SK-N-SH (cell line): ENCODE data around the gene CRISPLD2. TPM values are rescaled to one million over a fixed set of nuclear protein-coding genes. Genes with fewer than 3 reads are reported as not detected.

Experiments
- CTCF ChIA-PET: fragments of 300-600, 350-600 bp; formaldehyde crosslinking; extraction: SDS; loops from one replicate; lab custom pipeline; 2021; lab: Yijun Ruan, JAX
- POLR2A ChIA-PET: fragments of 350-600 bp; sonication (Branson Sonifier 250); formaldehyde crosslinking; extraction: SDS; loops from one replicate; lab custom pipeline; 2020; ENCODE audit warnings: antibody characterized with exemption, inconsistent platforms; lab: Yijun Ruan, JAX
- DNase-seq: peaks from one replicate; pipeline ENCODE4 v3.0.0; 2012
- H2AFZ ChIP-seq: fragments of 200-600 bp; sonication (generic); 2 replicates; pipeline ENCODE4 v1.8.1; 2016; ENCODE audit warnings: antibody characterized with exemption, mild to moderate bottlenecking, low read depth
- H3F3A ChIP-seq: fragments of 200-600 bp; sonication (generic); replicated peaks from 2 replicates; pipeline ENCODE3; 2016; ENCODE audit warnings: antibody characterized with exemption, mild to moderate bottlenecking; ENCODE audit not compliant: insufficient read depth
- H3K27ac ChIP-seq, 2 experiments: fragments of 200-500 bp in 1 of 2; fragments of 200-600 bp in 1 of 2; sonication (Bioruptor generic) in 1 of 2; sonication (generic), shearing (Covaris generic) in 1 of 2; 2 replicates each; pipeline versions ENCODE4 v1.5.1 to v1.6.1; 2014 to 2016; ENCODE audit warnings: low read depth in 2 of 2, inconsistent platforms in 1 of 2, low read length in 1 of 2, mild to moderate bottlenecking in 1 of 2, mixed read lengths in 1 of 2
- H3K27me3 ChIP-seq: fragments of 200-600 bp; sonication (generic), shearing (Covaris generic); 2 replicates; pipeline ENCODE4 v1.6.1; 2016; ENCODE audit warnings: mixed run types; ENCODE audit not compliant: insufficient read depth
- H3K36me3 ChIP-seq, 2 experiments: fragments of 200-500 bp in 1 of 2; fragments of 200-600 bp in 1 of 2; sonication (Bioruptor generic) in 1 of 2; sonication (generic) in 1 of 2; replicated peaks in 1 of 2; 2 replicates each; pipeline versions ENCODE3 to v1.5.1; 2014 to 2016; ENCODE audit warnings: low read length in 1 of 2, mild to moderate bottlenecking in 1 of 2; ENCODE audit not compliant: insufficient read depth in 2 of 2, control insufficient read depth in 1 of 2
- H3K4me1 ChIP-seq, 2 experiments: fragments of 200-500 bp in 1 of 2; fragments of 200-600 bp in 1 of 2; sonication (Bioruptor generic) in 1 of 2; sonication (generic), shearing (Covaris generic) in 1 of 2; 2 replicates each; pipeline versions ENCODE4 v1.5.1 to v1.6.1; 2014 to 2016; ENCODE audit warnings: low read depth in 1 of 2, low read length in 1 of 2, mixed run types in 1 of 2; ENCODE audit not compliant: insufficient read depth in 2 of 2, control insufficient read depth in 1 of 2
- H3K4me2 ChIP-seq: fragments of 200-600 bp; sonication (generic), shearing (Covaris generic); 2 replicates; pipeline ENCODE4 v1.6.1; 2017; ENCODE audit warnings: mixed run types
- H3K4me3 ChIP-seq, 2 experiments: fragments of 200-500 bp in 1 of 2; fragments of 200-600 bp in 1 of 2; sonication (Bioruptor generic) in 1 of 2; sonication (generic), shearing (Covaris generic) in 1 of 2; 2 replicates each; pipeline versions ENCODE4 v1.5.1 to v1.8.1; 2014 to 2016; ENCODE audit warnings: low read depth in 2 of 2, inconsistent platforms in 1 of 2, low read length in 1 of 2, mild to moderate bottlenecking in 1 of 2, mixed read lengths in 1 of 2, moderate library complexity in 1 of 2
- H3K79me2 ChIP-seq: fragments of 200-600 bp; sonication (generic); 2 replicates; pipeline ENCODE4 v1.8.1; 2017; ENCODE audit warnings: mild to moderate bottlenecking; ENCODE audit not compliant: insufficient read depth
- H3K9ac ChIP-seq: fragments of 200-600 bp; sonication (generic); 2 replicates; pipeline ENCODE4 v1.6.1; 2017; ENCODE audit warnings: mixed run types
- H3K9me2 ChIP-seq: fragments of 200-600 bp; sonication (generic); 2 replicates; pipeline ENCODE4 v1.6.1; 2017; ENCODE audit warnings: mixed run types
- H3K9me3 ChIP-seq: fragments of 200-600 bp; sonication (generic); 2 replicates; pipeline ENCODE4 v1.6.1; 2017; ENCODE audit warnings: mixed run types, mild to moderate bottlenecking, moderate library complexity
- H4K20me1 ChIP-seq: fragments of 200-600 bp; sonication (generic); 2 replicates; pipeline ENCODE4 v1.6.1; 2017; ENCODE audit warnings: mild to moderate bottlenecking, mixed run types; ENCODE audit not compliant: insufficient read depth
- CHD2 ChIP-seq: fragments of 150-350 bp; IDR thresholded peaks from 2 replicates; pipeline ENCODE4 v1.6.1; 2018; ENCODE audit warnings: low read length; ENCODE audit not compliant: partially characterized antibody
- FOXJ3 ChIP-seq: sonication (generic); formaldehyde crosslinking; IDR thresholded peaks from 2 replicates; pipeline ENCODE4 v1.5.1; 2020; ENCODE audit warnings: mild to moderate bottlenecking, missing genetic modification reagents
- FOXM1 ChIP-seq: IDR thresholded peaks from 2 replicates; pipeline ENCODE4 v1.4.0; 2012; ENCODE audit warnings: low read depth, mild to moderate bottlenecking
- GABPA ChIP-seq: IDR thresholded peaks from 2 replicates; pipeline ENCODE4 v1.4.0; 2012; ENCODE audit warnings: low read depth, mild to moderate bottlenecking
- GATA2 ChIP-seq: sonication (generic); formaldehyde crosslinking; IDR thresholded peaks from 2 replicates; pipeline ENCODE4 v1.5.0; 2020; ENCODE audit warnings: mild to moderate bottlenecking, missing genetic modification reagents
- JUND ChIP-seq: IDR thresholded peaks from 2 replicates; pipeline ENCODE4 v1.4.0; 2012
- MEF2A ChIP-seq: IDR thresholded peaks from 2 replicates; pipeline ENCODE4 v1.4.0; 2012; ENCODE audit warnings: low read depth, borderline replicate concordance
- NRF1 ChIP-seq: IDR thresholded peaks from 2 replicates; pipeline ENCODE4 v1.6.1; 2012; ENCODE audit warnings: low read depth, mild to moderate bottlenecking, low read length
- POLR2AphosphoS5 ChIP-seq: IDR thresholded peaks from 2 replicates; pipeline ENCODE4 v1.6.1; 2012; ENCODE audit warnings: low read depth, low read length
- RCOR1 ChIP-seq: fragments of 150-350 bp; IDR thresholded peaks from 2 replicates; pipeline ENCODE4 v1.6.1; 2017; ENCODE audit warnings: antibody characterized with exemption, low read length
- RFX5 ChIP-seq: IDR thresholded peaks from 2 replicates; pipeline ENCODE4 v1.6.1; 2012; ENCODE audit warnings: mild to moderate bottlenecking, improper control_type of control experiment, low read length
- WGBS: methylation state at CpG from one replicate; pipeline ENCODE4 v1.1.6; 2017; ENCODE audit warnings: low lambda C conversion rate; 5-methylcytosine and 5-hydroxymethylcytosine counted together
- polyA plus RNA-seq, 3 experiments: library from polyadenylated mRNA; depleted of rRNA; stranded (reverse); fragments of >200 nt; gene quantifications; 2 replicates each; pipeline ENCODE4 v1.2.3, GENCODE V29; 2012
- TF ChIP-seq, protein P1 (sequence below): fragments of 200-600 bp; sonication (generic); IDR thresholded peaks from 2 replicates; pipeline ENCODE4 v1.6.1; 2017; ENCODE audit warnings: antibody characterized with exemption, mild to moderate bottlenecking, moderate library complexity
- TF ChIP-seq, protein P2 (sequence below): IDR thresholded peaks from 2 replicates; pipeline ENCODE4 v1.4.0; 2012; ENCODE audit warnings: low read depth, borderline replicate concordance
- TF ChIP-seq, protein P3 (sequence below): IDR thresholded peaks from 2 replicates; pipeline ENCODE4 v1.6.1; 2012; ENCODE audit warnings: mild to moderate bottlenecking, low read depth, low read length, moderate library complexity
- TF ChIP-seq, protein P4 (sequence below): IDR thresholded peaks from 2 replicates; pipeline ENCODE4; 2012
- TF ChIP-seq, protein P5 (sequence below): fragments of 150-350 bp; IDR thresholded peaks from 2 replicates; pipeline ENCODE4 v1.6.1; 2016; ENCODE audit warnings: mild to moderate bottlenecking, low read depth, low read length

CRISPLD2 gene
- polyA plus RNA-seq, 1 of the 3 experiments (the other 2 are of a cell fraction): 6.3 TPM

DNA sequence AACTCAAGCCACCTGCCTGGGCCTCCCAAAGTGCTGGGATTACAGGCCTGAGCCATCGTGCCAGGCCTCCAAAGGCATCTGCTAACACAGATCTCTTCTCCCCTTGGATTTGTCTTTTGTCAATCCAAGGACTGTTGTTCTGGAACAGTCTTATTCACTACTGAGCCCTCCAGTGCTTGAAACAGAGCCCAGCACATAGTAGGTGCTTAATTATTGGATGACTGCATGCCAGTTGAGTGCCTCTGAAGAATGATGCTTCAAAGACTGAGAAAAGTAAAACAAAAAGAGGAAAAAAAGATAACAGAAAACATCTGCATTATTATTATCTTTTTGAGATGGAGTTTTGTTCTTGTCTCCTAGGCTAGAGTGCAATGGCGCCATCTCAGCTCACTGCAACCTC is 1.7 kb upstream of the CRISPLD2 start:
- Histone ChIP-seq H3K4me3 (no peak overlapping the region), H3K27me3 (no peaks in the 10 kb centered on the region), H2AFZ (no peak overlapping the region), H3K4me1 (peaks cover 0 to 13% of the 10 kb centered on the region in 2 experiments; a peak in 2 of 4 replicates), H3K4me2 (no peak overlapping the region), H3K36me3 (no peaks in the 10 kb centered on the region), H3K9me2 (no peaks in the 10 kb centered on the region), H3K27ac (no peak overlapping the region), H3K79me2 (no peaks in the 10 kb centered on the region), H3K9me3 (no peaks in the 10 kb centered on the region), H4K20me1 (no peaks in the 10 kb centered on the region), H3K9ac (no peak overlapping the region), H3F3A (peaks cover 5% of the 10 kb centered on the region)
- TF ChIP-seq, protein P1, sequence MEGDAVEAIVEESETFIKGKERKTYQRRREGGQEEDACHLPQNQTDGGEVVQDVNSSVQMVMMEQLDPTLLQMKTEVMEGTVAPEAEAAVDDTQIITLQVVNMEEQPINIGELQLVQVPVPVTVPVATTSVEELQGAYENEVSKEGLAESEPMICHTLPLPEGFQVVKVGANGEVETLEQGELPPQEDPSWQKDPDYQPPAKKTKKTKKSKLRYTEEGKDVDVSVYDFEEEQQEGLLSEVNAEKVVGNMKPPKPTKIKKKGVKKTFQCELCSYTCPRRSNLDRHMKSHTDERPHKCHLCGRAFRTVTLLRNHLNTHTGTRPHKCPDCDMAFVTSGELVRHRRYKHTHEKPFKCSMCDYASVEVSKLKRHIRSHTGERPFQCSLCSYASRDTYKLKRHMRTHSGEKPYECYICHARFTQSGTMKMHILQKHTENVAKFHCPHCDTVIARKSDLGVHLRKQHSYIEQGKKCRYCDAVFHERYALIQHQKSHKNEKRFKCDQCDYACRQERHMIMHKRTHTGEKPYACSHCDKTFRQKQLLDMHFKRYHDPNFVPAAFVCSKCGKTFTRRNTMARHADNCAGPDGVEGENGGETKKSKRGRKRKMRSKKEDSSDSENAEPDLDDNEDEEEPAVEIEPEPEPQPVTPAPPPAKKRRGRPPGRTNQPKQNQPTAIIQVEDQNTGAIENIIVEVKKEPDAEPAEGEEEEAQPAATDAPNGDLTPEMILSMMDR: no peak
- TF ChIP-seq CHD2: no peak
- TF ChIP-seq, protein P2, sequence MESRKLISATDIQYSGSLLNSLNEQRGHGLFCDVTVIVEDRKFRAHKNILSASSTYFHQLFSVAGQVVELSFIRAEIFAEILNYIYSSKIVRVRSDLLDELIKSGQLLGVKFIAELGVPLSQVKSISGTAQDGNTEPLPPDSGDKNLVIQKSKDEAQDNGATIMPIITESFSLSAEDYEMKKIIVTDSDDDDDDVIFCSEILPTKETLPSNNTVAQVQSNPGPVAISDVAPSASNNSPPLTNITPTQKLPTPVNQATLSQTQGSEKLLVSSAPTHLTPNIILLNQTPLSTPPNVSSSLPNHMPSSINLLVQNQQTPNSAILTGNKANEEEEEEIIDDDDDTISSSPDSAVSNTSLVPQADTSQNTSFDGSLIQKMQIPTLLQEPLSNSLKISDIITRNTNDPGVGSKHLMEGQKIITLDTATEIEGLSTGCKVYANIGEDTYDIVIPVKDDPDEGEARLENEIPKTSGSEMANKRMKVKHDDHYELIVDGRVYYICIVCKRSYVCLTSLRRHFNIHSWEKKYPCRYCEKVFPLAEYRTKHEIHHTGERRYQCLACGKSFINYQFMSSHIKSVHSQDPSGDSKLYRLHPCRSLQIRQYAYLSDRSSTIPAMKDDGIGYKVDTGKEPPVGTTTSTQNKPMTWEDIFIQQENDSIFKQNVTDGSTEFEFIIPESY: no peak
- TF ChIP-seq RCOR1: no peak
- TF ChIP-seq JUND: no peak
- no peak for TF ChIP-seq NRF1
- TF ChIP-seq RFX5: no peak
- no peak for TF ChIP-seq GATA2 (CRISPR knock-in tag)
- no peak for TF ChIP-seq GABPA
- TF ChIP-seq, protein P3, sequence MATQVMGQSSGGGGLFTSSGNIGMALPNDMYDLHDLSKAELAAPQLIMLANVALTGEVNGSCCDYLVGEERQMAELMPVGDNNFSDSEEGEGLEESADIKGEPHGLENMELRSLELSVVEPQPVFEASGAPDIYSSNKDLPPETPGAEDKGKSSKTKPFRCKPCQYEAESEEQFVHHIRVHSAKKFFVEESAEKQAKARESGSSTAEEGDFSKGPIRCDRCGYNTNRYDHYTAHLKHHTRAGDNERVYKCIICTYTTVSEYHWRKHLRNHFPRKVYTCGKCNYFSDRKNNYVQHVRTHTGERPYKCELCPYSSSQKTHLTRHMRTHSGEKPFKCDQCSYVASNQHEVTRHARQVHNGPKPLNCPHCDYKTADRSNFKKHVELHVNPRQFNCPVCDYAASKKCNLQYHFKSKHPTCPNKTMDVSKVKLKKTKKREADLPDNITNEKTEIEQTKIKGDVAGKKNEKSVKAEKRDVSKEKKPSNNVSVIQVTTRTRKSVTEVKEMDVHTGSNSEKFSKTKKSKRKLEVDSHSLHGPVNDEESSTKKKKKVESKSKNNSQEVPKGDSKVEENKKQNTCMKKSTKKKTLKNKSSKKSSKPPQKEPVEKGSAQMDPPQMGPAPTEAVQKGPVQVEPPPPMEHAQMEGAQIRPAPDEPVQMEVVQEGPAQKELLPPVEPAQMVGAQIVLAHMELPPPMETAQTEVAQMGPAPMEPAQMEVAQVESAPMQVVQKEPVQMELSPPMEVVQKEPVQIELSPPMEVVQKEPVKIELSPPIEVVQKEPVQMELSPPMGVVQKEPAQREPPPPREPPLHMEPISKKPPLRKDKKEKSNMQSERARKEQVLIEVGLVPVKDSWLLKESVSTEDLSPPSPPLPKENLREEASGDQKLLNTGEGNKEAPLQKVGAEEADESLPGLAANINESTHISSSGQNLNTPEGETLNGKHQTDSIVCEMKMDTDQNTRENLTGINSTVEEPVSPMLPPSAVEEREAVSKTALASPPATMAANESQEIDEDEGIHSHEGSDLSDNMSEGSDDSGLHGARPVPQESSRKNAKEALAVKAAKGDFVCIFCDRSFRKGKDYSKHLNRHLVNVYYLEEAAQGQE: no peak
- no peak for TF ChIP-seq MEF2A
- no peak for TF ChIP-seq FOXM1
- TF ChIP-seq POLR2AphosphoS5: no peak
- TF ChIP-seq FOXJ3 (CRISPR knock-in tag): no peak
- TF ChIP-seq, protein P4, sequence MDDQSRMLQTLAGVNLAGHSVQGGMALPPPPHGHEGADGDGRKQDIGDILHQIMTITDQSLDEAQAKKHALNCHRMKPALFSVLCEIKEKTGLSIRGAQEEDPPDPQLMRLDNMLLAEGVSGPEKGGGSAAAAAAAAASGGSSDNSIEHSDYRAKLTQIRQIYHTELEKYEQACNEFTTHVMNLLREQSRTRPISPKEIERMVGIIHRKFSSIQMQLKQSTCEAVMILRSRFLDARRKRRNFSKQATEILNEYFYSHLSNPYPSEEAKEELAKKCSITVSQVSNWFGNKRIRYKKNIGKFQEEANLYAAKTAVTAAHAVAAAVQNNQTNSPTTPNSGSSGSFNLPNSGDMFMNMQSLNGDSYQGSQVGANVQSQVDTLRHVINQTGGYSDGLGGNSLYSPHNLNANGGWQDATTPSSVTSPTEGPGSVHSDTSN: no peak
- TF ChIP-seq, protein P5, sequence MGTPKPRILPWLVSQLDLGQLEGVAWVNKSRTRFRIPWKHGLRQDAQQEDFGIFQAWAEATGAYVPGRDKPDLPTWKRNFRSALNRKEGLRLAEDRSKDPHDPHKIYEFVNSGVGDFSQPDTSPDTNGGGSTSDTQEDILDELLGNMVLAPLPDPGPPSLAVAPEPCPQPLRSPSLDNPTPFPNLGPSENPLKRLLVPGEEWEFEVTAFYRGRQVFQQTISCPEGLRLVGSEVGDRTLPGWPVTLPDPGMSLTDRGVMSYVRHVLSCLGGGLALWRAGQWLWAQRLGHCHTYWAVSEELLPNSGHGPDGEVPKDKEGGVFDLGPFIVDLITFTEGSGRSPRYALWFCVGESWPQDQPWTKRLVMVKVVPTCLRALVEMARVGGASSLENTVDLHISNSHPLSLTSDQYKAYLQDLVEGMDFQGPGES: no peak
- WGBS: 78% methylated on average over 2 of the region's 2 CpGs
- CTCF ChIA-PET: interaction anchor here (1.5 to 2.0 kb wide), 2 partner anchors 64 to 80 kb away, joined by 5 to 7 read pairs; no protein-coding TSS in a partner anchor
- POLR2A ChIA-PET: interaction anchor here (0.5 kb wide), 1 partner anchor 233 kb away, joined by 6 read pairs; no protein-coding TSS in a partner anchor
- no peak for DNase-seq
